K562 (cell line): ENCODE measurements around the gene SDR42E2. TPM values are rescaled to one million over a fixed set of nuclear protein-coding genes. Genes with fewer than 3 reads are reported as not detected.

ENCODE experiments used
- ATAC-seq: fragments of 200-7000 bp; cut with Tn5 transposase; 3 replicates; pipeline ENCODE4 v1.9.1; 2020; ENCODE audit warnings: moderate library complexity
- BruUV-seq: library from RNA; stranded (reverse); fragments of 400-500 nt; replicated peaks from 2 replicates; lab custom pipeline; 2021; lab: Mats Ljungman, UMichigan
- CTCF ChIA-PET: fragments of 300-600 bp; formaldehyde crosslinking; extraction: SDS; loops from one replicate; lab custom pipeline; 2021; ENCODE audit warnings: low intra/inter-chr PET ratio; lab: Yijun Ruan, JAX
- POLR2A ChIA-PET: fragments of 300-600, 350-650 bp; sonication (Branson Sonifier 250); formaldehyde crosslinking; extraction: SDS; loops from one replicate; lab custom pipeline; 2021; ENCODE audit warnings: antibody characterized with exemption, inconsistent platforms; lab: Yijun Ruan, JAX
- DNase-seq, 4 experiments: peaks; one replicate each; pipeline versions ENCODE4 v3.0.0 to v3.0.0-alpha.2; 2011 to 2018; ENCODE audit warnings: low spot score in 3 of 4, mixed read lengths in 3 of 4; ENCODE audit errors: extremely low read depth in 1 of 4
- FAIRE-seq: peaks from 2 replicates; lab custom pipeline; 2011; peaks lifted over from hg19 to GRCh38; lab: Jason Lieb, UNC
- H2AFZ ChIP-seq: 2 replicates; pipeline ENCODE4 v1.6.0; 2011; ENCODE audit warnings: low read depth, low read length, control low read depth, inconsistent platforms
- H3K27ac ChIP-seq: fragments of 200-600 bp; 3 replicates; pipeline ENCODE4 v1.8.0; 2011; ENCODE audit warnings: low read depth, mild to moderate bottlenecking, control low read depth, inconsistent platforms, low read length, moderate library complexity, mixed read lengths; ENCODE audit errors: extremely low read depth
- H3K27me3 ChIP-seq, 2 experiments: fragments of 300-600 bp in 1 of 2; 2 replicates in 1 of 2; 3 replicates in 1 of 2; pipeline versions ENCODE4 v1.6.0 to v1.8.0; 2011; ENCODE audit warnings: inconsistent platforms in 2 of 2, low read length in 2 of 2, mild to moderate bottlenecking in 1 of 2, mixed read lengths in 1 of 2, moderate library complexity in 1 of 2; ENCODE audit not compliant: control insufficient read depth in 2 of 2, insufficient read depth in 2 of 2
- H3K36me3 ChIP-seq: fragments of 300-600 bp; 3 replicates; pipeline ENCODE4 v1.8.0; 2011; ENCODE audit warnings: mild to moderate bottlenecking, low read length, inconsistent platforms; ENCODE audit not compliant: control insufficient read depth, insufficient read depth
- H3K4me1 ChIP-seq, 2 experiments: fragments of 200-600 bp in 1 of 2; replicated peaks in 1 of 2; 2 replicates in 1 of 2; 3 replicates in 1 of 2; pipeline versions ENCODE4 v1.5.1 to v1.8.0; 2011; ENCODE audit warnings: inconsistent platforms in 2 of 2, low read length in 2 of 2, mild to moderate bottlenecking in 1 of 2, mixed read lengths in 1 of 2, moderate library complexity in 1 of 2; ENCODE audit not compliant: control insufficient read depth in 2 of 2, insufficient read depth in 2 of 2
- H3K4me2 ChIP-seq: 2 replicates; pipeline ENCODE4 v1.6.1; 2011; ENCODE audit warnings: low read length, control low read depth, inconsistent platforms, mixed read lengths; ENCODE audit not compliant: insufficient read depth
- H3K4me3 ChIP-seq: fragments of 200-600 bp; sonication (generic), shearing (Covaris generic); 2 replicates; pipeline ENCODE4 v1.5.1; 2016; ENCODE audit warnings: control low read depth, inconsistent platforms
- H3K79me2 ChIP-seq: fragments of 200-600 bp; 3 replicates; pipeline ENCODE4 v1.8.0; 2011; ENCODE audit warnings: low read length, inconsistent platforms; ENCODE audit not compliant: control insufficient read depth, insufficient read depth
- H3K9ac ChIP-seq, 2 experiments: 2 replicates each; pipeline versions ENCODE4 v1.6.0 to v1.6.1; 2011; ENCODE audit warnings: low read depth in 2 of 2, low read length in 2 of 2, control low read depth in 1 of 2, inconsistent platforms in 1 of 2, mild to moderate bottlenecking in 1 of 2, mixed read lengths in 1 of 2; ENCODE audit not compliant: insufficient read depth in 1 of 2
- H3K9me1 ChIP-seq: one replicate; pipeline ENCODE4 v1.6.0; 2011; ENCODE audit warnings: inconsistent platforms, mild to moderate bottlenecking, low read length, moderate library complexity; ENCODE audit not compliant: control insufficient read depth, insufficient read depth
- H3K9me3 ChIP-seq: replicated peaks from 2 replicates; pipeline ENCODE4 v1.5.1; 2011; ENCODE audit warnings: low read depth, low read length, inconsistent platforms; ENCODE audit not compliant: control insufficient read depth, insufficient read depth
- H4K20me1 ChIP-seq: replicated peaks from 2 replicates; pipeline ENCODE4 v1.6.1; 2011; ENCODE audit warnings: low read length, inconsistent platforms, mixed read lengths; ENCODE audit not compliant: control insufficient read depth, insufficient read depth
- ATF7 ChIP-seq: fragments of 450-650 bp; IDR thresholded peaks from 2 replicates; pipeline ENCODE4 v1.7.1; 2014; ENCODE audit warnings: mild to moderate bottlenecking, moderate library complexity
- BCOR ChIP-seq: fragments of 450-650 bp; IDR thresholded peaks from 2 replicates; pipeline ENCODE4 v1.6.1; 2016
- GATAD2A ChIP-seq: fragments of 450-650 bp; IDR thresholded peaks from 2 replicates; pipeline ENCODE4 v1.6.1; 2017
- HDAC6 ChIP-seq: IDR thresholded peaks from 2 replicates; pipeline ENCODE4 v1.6.1; 2012; ENCODE audit warnings: low read depth, mild to moderate bottlenecking, control low read depth, inconsistent platforms, low read length, moderate library complexity
- HDAC8 ChIP-seq: fragments of 450-650 bp; IDR thresholded peaks from 2 replicates; pipeline ENCODE4 v1.6.1; 2016; ENCODE audit warnings: mild to moderate bottlenecking, missing genetic modification characterization, moderate library complexity, missing compliant biosample characterization
- JUND ChIP-seq, 2 experiments: IDR thresholded peaks; 2 replicates in 1 of 2; 3 replicates in 1 of 2; pipeline ENCODE4 v1.6.1; 2011; ENCODE audit warnings: borderline replicate concordance in 2 of 2, low read depth in 2 of 2, low read length in 2 of 2, improper control_type of control experiment in 1 of 2, missing biosample characterization in 1 of 2, missing genetic modification characterization in 1 of 2, missing genetic modification reagents in 1 of 2
- KLF10 ChIP-seq: fragments of 250-450 bp; sonication (Bioruptor Pico); IDR thresholded peaks from 2 replicates; pipeline ENCODE4 v1.6.1; 2021; ENCODE audit warnings: matching md5 sums
- KLF6 ChIP-seq: fragments of 250-450 bp; sonication (Bioruptor Pico); IDR thresholded peaks from 2 replicates; pipeline ENCODE4 v1.4.0; 2020; ENCODE audit warnings: mild to moderate bottlenecking, moderate library complexity, borderline replicate concordance
- MXD1 ChIP-seq: fragments of 250-450 bp; sonication (Bioruptor Pico); IDR thresholded peaks from 2 replicates; pipeline ENCODE4 v1.8.0; 2021; ENCODE audit warnings: borderline replicate concordance, mild to moderate bottlenecking, moderate library complexity; ENCODE audit not compliant: poor library complexity, severe bottlenecking
- PCBP2 ChIP-seq: fragments of 200-400 bp; formaldehyde crosslinking; IDR thresholded peaks from 2 replicates; pipeline ENCODE4 v1.6.1; 2018; ENCODE audit warnings: low read length, low read depth, mild to moderate bottlenecking, moderate library complexity; ENCODE audit not compliant: poor library complexity, severe bottlenecking
- POLR2H ChIP-seq: IDR thresholded peaks from 2 replicates; pipeline ENCODE4 v1.6.1; 2016; ENCODE audit warnings: missing genetic modification characterization, low read depth, mild to moderate bottlenecking, control low read depth, missing compliant biosample characterization, moderate library complexity
- RBM15 ChIP-seq: fragments of 200-400 bp; formaldehyde crosslinking; IDR thresholded peaks from 2 replicates; pipeline ENCODE4 v1.6.1; 2018; ENCODE audit warnings: mild to moderate bottlenecking, low read length, moderate library complexity; ENCODE audit not compliant: insufficient read depth
- SMARCC2 ChIP-seq: fragments of 450-650 bp; IDR thresholded peaks from 2 replicates; pipeline ENCODE4 v1.6.1; 2017; ENCODE audit warnings: antibody characterized with exemption, moderate library complexity, mild to moderate bottlenecking, low read depth
- ZNF197 ChIP-seq: fragments of 200-800 bp; sonication (Bioruptor generic); IDR thresholded peaks from 2 replicates; pipeline ENCODE4 v1.6.1; 2016; ENCODE audit warnings: low read depth, missing genetic modification characterization, missing compliant biosample characterization
- ZNF3 ChIP-seq: fragments of 250-450 bp; sonication (Bioruptor Pico); IDR thresholded peaks from 2 replicates; pipeline ENCODE4 v1.5.0; 2021; ENCODE audit warnings: mild to moderate bottlenecking, moderate library complexity
- ZNF717 ChIP-seq: fragments of 250-450 bp; sonication (Bioruptor Pico); IDR thresholded peaks from 2 replicates; pipeline ENCODE4 v1.5.0; 2021
- WGBS: fragments of 100-300 bp; shearing (Covaris generic); methylation state at CpG from one replicate; pipeline ENCODE4 v1.1.6; 2016; ENCODE audit warnings: low coverage, mixed read lengths; ENCODE audit not compliant: insufficient coverage; ENCODE audit errors: missing lambda C conversion rate; 5-methylcytosine and 5-hydroxymethylcytosine counted together
- in situ Hi-C: fragments of 300-500 bp; cut with MboI; formaldehyde crosslinking; loops from 4 replicates; pipeline ENCODE4 v1.15.0; 2018; ENCODE audit warnings: inconsistent platforms, mixed read lengths
- intact Hi-C: fragments of 100-400 bp; cut with micrococcal nuclease; formaldehyde crosslinking; loops from 2 replicates; pipeline ENCODE4 v1.14.2; 2022
- polyA plus RNA-seq, 8 experiments: library from polyadenylated mRNA; depleted of rRNA in 4 of 8; stranded (reverse) in 5 of 8; unstranded in 3 of 8; fragments of >200 nt; fragmentation: Nextera tagmentation in 2 of 8; fragmentation: Illumina TruSeq in 1 of 8; extraction: Ambion mirVana in 2 of 8; extraction: Trizol in 1 of 8; gene quantifications; 2 replicates each; pipeline versions ENCODE4 v1.2.1 to v1.2.3, GENCODE V29; 2011 to 2014; ENCODE audit warnings: inconsistent platforms in 1 of 8, missing spikeins in 1 of 8
- total RNA-seq, 7 experiments: library from RNA; depleted of rRNA in 6 of 7; stranded (reverse); fragments of >200 nt in 6 of 7; fragmentation: Illumina TruSeq in 2 of 7; extraction: Trizol in 2 of 7; gene quantifications; 2 replicates each; pipeline versions ENCODE4 v1.2.1 to v1.2.3, GENCODE V29; 2011 to 2021; ENCODE audit warnings: low replicate concordance in 1 of 7
- TF ChIP-seq, protein P1 (sequence below): sonication (generic); formaldehyde crosslinking; IDR thresholded peaks from 2 replicates; pipeline ENCODE4 v1.9.0; 2022; ENCODE audit warnings: mild to moderate bottlenecking, missing genetic modification reagents

The SDR42E2 gene
- total and polyA plus RNA-seq, 9 of the 15 experiments (the other 6 are each of a cell fraction or from before 2014, with no cell fraction given), result 0.03 to 0.07 (median 0.04) TPM; not detected in 4

GRCh38 chr16:22139008-22139407, 23.3 kb upstream of the SDR42E2 start:
- H3K27me3 ChIP-seq, result peaks cover 33 to 50% of the 10 kb centered on the region in 2 experiments
- in situ Hi-C loops, result no loop called here
- H3K79me2 ChIP-seq, result no peaks in the 10 kb centered on the region
- H3K27ac ChIP-seq, result no peak overlapping the region
- H3K9me1 ChIP-seq, result no peaks in the 10 kb centered on the region
- CTCF ChIA-PET, result no interaction called here
- H3K36me3 ChIP-seq, result no peaks in the 10 kb centered on the region
- FAIRE-seq (no peak), ATAC-seq (no peak), DNase-seq (no peak)
- peaks cover 2% of the 10 kb centered on the region; the same call in 1 of the 2 replicates for H4K20me1 ChIP-seq
- no TSS peak for BruUV-seq
- no peak for TF ChIP-seq ZNF717 (CRISPR knock-in tag)
- no peak for TF ChIP-seq SMARCC2
- TF ChIP-seq, protein P1, sequence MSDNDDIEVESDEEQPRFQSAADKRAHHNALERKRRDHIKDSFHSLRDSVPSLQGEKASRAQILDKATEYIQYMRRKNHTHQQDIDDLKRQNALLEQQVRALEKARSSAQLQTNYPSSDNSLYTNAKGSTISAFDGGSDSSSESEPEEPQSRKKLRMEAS (CRISPR knock-in tag), result no peak
- no peak for TF ChIP-seq GATAD2A
- TF ChIP-seq HDAC6, result no peak
- no peak for TF ChIP-seq MXD1 (CRISPR knock-in tag)
- no peak for TF ChIP-seq ATF7
- TF ChIP-seq ZNF3 (CRISPR knock-in tag), result no peak
- no peak for TF ChIP-seq ZNF197 (CRISPR knock-in tag)
- TF ChIP-seq KLF6 (CRISPR knock-in tag), result no peak
- no peak for TF ChIP-seq HDAC8 (tag)
- no peak for TF ChIP-seq POLR2H (tag)
- TF ChIP-seq KLF10 (CRISPR knock-in tag), result no peak
- TF ChIP-seq BCOR, result no peak
- TF ChIP-seq PCBP2, result no peak
- TF ChIP-seq JUND (IDR thresholded peaks at IDR 0.05; ENCODE audit: borderline replicate concordance, low read depth, low read length), result no peak
- no peak for TF ChIP-seq JUND (tag; IDR thresholded peaks at IDR 0.05; ENCODE audit: borderline replicate concordance, low read depth, low read length)
- TF ChIP-seq RBM15, result no peak
- H3K9ac ChIP-seq, result no peak overlapping the region
- WGBS, result 0% methylated on average over 7 of the region's 7 CpGs
- no peak overlapping the region for H3K4me3 ChIP-seq
- H3K4me2 ChIP-seq, result no peak overlapping the region
- POLR2A ChIA-PET, result no interaction called here
- H2AFZ ChIP-seq, result no peak overlapping the region
- intact Hi-C loops, result no loop called here
- H3K9me3 ChIP-seq, result no peaks in the 10 kb centered on the region
- no peaks in the 10 kb centered on the region for H3K4me1 ChIP-seq
